GM12878 (cell line): ENCODE measurements around the gene CFAP57. TPM values are rescaled to one million over a fixed set of nuclear protein-coding genes. Genes with fewer than 3 reads are reported as not detected.

ENCODE experiments used
- ATAC-seq: fragments of 200-7000 bp; cut with Tn5 transposase; 3 replicates; pipeline ENCODE4 v1.9.1; 2020; ENCODE audit warnings: mild to moderate bottlenecking, moderate library complexity
- BruUV-seq: library from RNA; stranded (reverse); fragments of 400-500 nt; replicated peaks from 2 replicates; lab custom pipeline; 2021; lab: Mats Ljungman, UMichigan
- CTCF ChIA-PET: fragments of 300-600 bp; sonication (Branson Sonifier 250); formaldehyde crosslinking; extraction: SDS; loops from one replicate; lab custom pipeline; 2021; ENCODE audit warnings: inconsistent platforms; lab: Yijun Ruan, JAX
- POLR2A ChIA-PET: fragments of 350-600 bp; formaldehyde crosslinking; extraction: SDS; loops from one replicate; lab custom pipeline; 2021; ENCODE audit warnings: inconsistent platforms; lab: Charles Lee
- RAD21 ChIA-PET: fragments of 300-600 bp; sonication (Branson Sonifier 250); formaldehyde crosslinking; loops from one replicate; lab custom pipeline; 2023; ENCODE audit warnings: antibody characterized with exemption; ENCODE audit not compliant: unreplicated experiment; lab: Charles Lee
- SMC1A ChIA-PET: fragments of 300-600 bp; sonication (Branson Sonifier 250); formaldehyde crosslinking; loops from one replicate; lab custom pipeline; 2023; ENCODE audit not compliant: unreplicated experiment, uncharacterized antibody; lab: Charles Lee
- DNase-seq: peaks from one replicate; pipeline ENCODE4 v3.0.0-alpha.2; 2011; ENCODE audit warnings: low read depth, low spot score
- FAIRE-seq: peaks from 3 replicates; lab custom pipeline; 2011; peaks lifted over from hg19 to GRCh38; lab: Jason Lieb, UNC
- H2AFZ ChIP-seq: 2 replicates; pipeline ENCODE4 v1.6.0; 2011; ENCODE audit warnings: low read depth, low read length, control low read depth; ENCODE audit not compliant: control insufficient read depth
- H3K27ac ChIP-seq: 2 replicates; pipeline ENCODE4 v1.5.1; 2011; ENCODE audit warnings: control low read depth; ENCODE audit not compliant: control insufficient read depth, insufficient read depth
- H3K27me3 ChIP-seq, 2 experiments: replicated peaks in 1 of 2; 2 replicates each; pipeline versions ENCODE4 v1.6.0 to v1.6.1; 2011; ENCODE audit warnings: low read length in 1 of 2; ENCODE audit not compliant: control insufficient read depth in 2 of 2, insufficient read depth in 2 of 2
- H3K36me3 ChIP-seq, 2 experiments: 2 replicates each; pipeline ENCODE4 v1.5.1; 2011; ENCODE audit warnings: low read length in 1 of 2; ENCODE audit not compliant: control insufficient read depth in 2 of 2, insufficient read depth in 2 of 2
- H3K4me1 ChIP-seq: 2 replicates; pipeline ENCODE4 v1.6.1; 2011; ENCODE audit warnings: mild to moderate bottlenecking, low read length, moderate library complexity, mixed read lengths; ENCODE audit not compliant: control insufficient read depth, insufficient read depth
- H3K4me2 ChIP-seq: 2 replicates; pipeline ENCODE4 v1.6.0; 2011; ENCODE audit warnings: control low read depth; ENCODE audit not compliant: control insufficient read depth, insufficient read depth
- H3K4me3 ChIP-seq: fragments of 200-600 bp; sonication (generic); 2 replicates; pipeline ENCODE4 v1.5.1; 2016
- H3K79me2 ChIP-seq: 2 replicates; pipeline ENCODE4 v1.6.0; 2011; ENCODE audit warnings: low read length; ENCODE audit not compliant: control insufficient read depth, insufficient read depth
- H3K9ac ChIP-seq: 2 replicates; pipeline ENCODE4 v1.8.0; 2011; ENCODE audit warnings: low read length, control low read depth, mixed read lengths; ENCODE audit not compliant: control insufficient read depth, insufficient read depth
- H3K9me3 ChIP-seq: replicated peaks from 3 replicates; pipeline ENCODE4 v1.5.1; 2011; ENCODE audit warnings: mild to moderate bottlenecking, low read length; ENCODE audit not compliant: control insufficient read depth, insufficient read depth
- H4K20me1 ChIP-seq: 2 replicates; pipeline ENCODE4 v1.6.0; 2011; ENCODE audit not compliant: control insufficient read depth, insufficient read depth
- BMI1 ChIP-seq: fragments of 450-650 bp; IDR thresholded peaks from 2 replicates; pipeline ENCODE4 v1.6.1; 2016; ENCODE audit warnings: mild to moderate bottlenecking, moderate library complexity, borderline replicate concordance
- E2F4 ChIP-seq: IDR thresholded peaks from 2 replicates; pipeline ENCODE4 v1.6.1; 2012; ENCODE audit warnings: low read depth, low read length, improper control_type of control experiment
- KLF5 ChIP-seq: fragments of 450-650 bp; IDR thresholded peaks from 2 replicates; pipeline ENCODE4 v1.6.1; 2014; ENCODE audit warnings: mild to moderate bottlenecking; ENCODE audit not compliant: partially characterized antibody
- SMAD1 ChIP-seq: fragments of 450-650 bp; IDR thresholded peaks from 2 replicates; pipeline ENCODE4 v1.6.1; 2018; ENCODE audit warnings: mild to moderate bottlenecking, low read depth; ENCODE audit not compliant: partially characterized antibody
- WGBS: methylation state at CpG from one replicate; pipeline ENCODE4 v1.1.6; 2016; ENCODE audit warnings: low lambda C conversion rate; ENCODE audit not compliant: insufficient replicate concordance, insufficient coverage; ENCODE audit errors: missing lambda C conversion rate; 5-methylcytosine and 5-hydroxymethylcytosine counted together
- in situ Hi-C: fragments of 300-500 bp; cut with MboI; formaldehyde crosslinking; loops from 9 replicates; pipeline ENCODE4 v1.14.3; 2018; ENCODE audit warnings: mixed read lengths
- intact Hi-C: fragments of 100-400 bp; cut with micrococcal nuclease; formaldehyde crosslinking; loops from one replicate; pipeline ENCODE4 v1.14.2; 2022; ENCODE audit not compliant: unreplicated experiment
- polyA plus RNA-seq, 11 experiments: library from polyadenylated mRNA; depleted of rRNA in 4 of 11; unstranded in 6 of 11; stranded (reverse) in 5 of 11; fragments of >200 nt; fragmentation: Nextera tagmentation in 4 of 11; fragmentation: Illumina TruSeq in 1 of 11; extraction: Ambion mirVana in 4 of 11; extraction: Trizol in 1 of 11; gene quantifications; 1 replicate in 1 of 11; 2 replicates in 10 of 11; pipeline versions ENCODE4 v1.2.1 to v1.2.3, GENCODE V29; 2011 to 2016; ENCODE audit warnings: inconsistent platforms in 2 of 11, missing spikeins in 2 of 11, low read depth in 1 of 11
- total RNA-seq, 4 experiments: library from RNA; depleted of rRNA in 3 of 4; stranded (reverse); fragments of >200 nt in 3 of 4; fragmentation: Illumina TruSeq in 1 of 4; extraction: Trizol in 1 of 4; gene quantifications; 2 replicates each; pipeline versions ENCODE4 v1.2.1 to v1.2.3, GENCODE V29; 2013 to 2021
- TF ChIP-seq, protein P1 (sequence below): fragments of 150-350 bp; IDR thresholded peaks from 2 replicates; pipeline ENCODE4 v1.6.1; 2016; ENCODE audit warnings: low read depth, low read length
- TF ChIP-seq, protein P2 (sequence below): IDR thresholded peaks from 2 replicates; pipeline ENCODE4 v1.6.1; 2012; ENCODE audit warnings: improper control_type of control experiment, low read depth, low read length; ENCODE audit not compliant: insufficient replicate concordance

CFAP57 gene
- total and polyA plus RNA-seq, 10 of the 15 experiments (the other 5 are each of a cell fraction or from before 2014, with no cell fraction given), result 0.45 to 4.8 (median 1.3) TPM

DNA sequence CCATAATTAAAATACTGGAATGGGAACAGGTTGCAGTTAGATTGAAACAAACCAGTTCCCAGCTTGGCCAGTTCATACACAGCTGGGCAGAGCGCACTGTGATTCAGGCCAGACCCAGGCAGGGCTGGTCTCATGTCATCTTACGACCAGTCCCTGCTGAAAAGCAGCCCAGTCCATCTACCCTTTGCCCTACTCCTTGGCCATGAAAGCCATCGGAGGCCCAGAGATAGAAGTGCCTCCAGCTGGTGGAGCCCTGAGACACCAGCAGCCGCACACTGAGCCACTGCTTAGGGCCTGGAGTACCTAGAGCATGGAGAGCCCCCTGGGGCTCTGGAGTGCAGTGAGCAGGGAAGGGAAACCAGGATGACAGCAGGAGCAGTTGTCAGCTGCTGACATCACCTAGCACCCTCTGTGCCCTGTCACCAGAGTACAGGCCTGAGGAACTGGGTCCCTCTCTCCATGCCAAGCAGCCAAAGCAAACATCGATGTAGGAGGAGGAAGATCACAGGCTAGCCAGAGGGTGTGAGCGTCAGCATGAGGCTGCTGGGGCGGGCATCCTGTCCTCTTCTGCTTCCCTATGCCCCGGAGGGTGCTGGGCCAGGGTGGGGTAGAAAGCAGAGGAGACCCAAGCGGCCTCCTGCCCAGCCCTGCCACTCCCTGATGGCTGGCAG, 63.5 kb downstream of the CFAP57 start:
- TF ChIP-seq SMAD1, result no peak
- no peak for TF ChIP-seq E2F4
- TF ChIP-seq, protein P1, sequence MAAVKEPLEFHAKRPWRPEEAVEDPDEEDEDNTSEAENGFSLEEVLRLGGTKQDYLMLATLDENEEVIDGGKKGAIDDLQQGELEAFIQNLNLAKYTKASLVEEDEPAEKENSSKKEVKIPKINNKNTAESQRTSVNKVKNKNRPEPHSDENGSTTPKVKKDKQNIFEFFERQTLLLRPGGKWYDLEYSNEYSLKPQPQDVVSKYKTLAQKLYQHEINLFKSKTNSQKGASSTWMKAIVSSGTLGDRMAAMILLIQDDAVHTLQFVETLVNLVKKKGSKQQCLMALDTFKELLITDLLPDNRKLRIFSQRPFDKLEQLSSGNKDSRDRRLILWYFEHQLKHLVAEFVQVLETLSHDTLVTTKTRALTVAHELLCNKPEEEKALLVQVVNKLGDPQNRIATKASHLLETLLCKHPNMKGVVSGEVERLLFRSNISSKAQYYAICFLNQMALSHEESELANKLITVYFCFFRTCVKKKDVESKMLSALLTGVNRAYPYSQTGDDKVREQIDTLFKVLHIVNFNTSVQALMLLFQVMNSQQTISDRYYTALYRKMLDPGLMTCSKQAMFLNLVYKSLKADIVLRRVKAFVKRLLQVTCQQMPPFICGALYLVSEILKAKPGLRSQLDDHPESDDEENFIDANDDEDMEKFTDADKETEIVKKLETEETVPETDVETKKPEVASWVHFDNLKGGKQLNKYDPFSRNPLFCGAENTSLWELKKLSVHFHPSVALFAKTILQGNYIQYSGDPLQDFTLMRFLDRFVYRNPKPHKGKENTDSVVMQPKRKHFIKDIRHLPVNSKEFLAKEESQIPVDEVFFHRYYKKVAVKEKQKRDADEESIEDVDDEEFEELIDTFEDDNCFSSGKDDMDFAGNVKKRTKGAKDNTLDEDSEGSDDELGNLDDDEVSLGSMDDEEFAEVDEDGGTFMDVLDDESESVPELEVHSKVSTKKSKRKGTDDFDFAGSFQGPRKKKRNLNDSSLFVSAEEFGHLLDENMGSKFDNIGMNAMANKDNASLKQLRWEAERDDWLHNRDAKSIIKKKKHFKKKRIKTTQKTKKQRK, result no peak
- TF ChIP-seq KLF5, result no peak
- TF ChIP-seq, protein P2, sequence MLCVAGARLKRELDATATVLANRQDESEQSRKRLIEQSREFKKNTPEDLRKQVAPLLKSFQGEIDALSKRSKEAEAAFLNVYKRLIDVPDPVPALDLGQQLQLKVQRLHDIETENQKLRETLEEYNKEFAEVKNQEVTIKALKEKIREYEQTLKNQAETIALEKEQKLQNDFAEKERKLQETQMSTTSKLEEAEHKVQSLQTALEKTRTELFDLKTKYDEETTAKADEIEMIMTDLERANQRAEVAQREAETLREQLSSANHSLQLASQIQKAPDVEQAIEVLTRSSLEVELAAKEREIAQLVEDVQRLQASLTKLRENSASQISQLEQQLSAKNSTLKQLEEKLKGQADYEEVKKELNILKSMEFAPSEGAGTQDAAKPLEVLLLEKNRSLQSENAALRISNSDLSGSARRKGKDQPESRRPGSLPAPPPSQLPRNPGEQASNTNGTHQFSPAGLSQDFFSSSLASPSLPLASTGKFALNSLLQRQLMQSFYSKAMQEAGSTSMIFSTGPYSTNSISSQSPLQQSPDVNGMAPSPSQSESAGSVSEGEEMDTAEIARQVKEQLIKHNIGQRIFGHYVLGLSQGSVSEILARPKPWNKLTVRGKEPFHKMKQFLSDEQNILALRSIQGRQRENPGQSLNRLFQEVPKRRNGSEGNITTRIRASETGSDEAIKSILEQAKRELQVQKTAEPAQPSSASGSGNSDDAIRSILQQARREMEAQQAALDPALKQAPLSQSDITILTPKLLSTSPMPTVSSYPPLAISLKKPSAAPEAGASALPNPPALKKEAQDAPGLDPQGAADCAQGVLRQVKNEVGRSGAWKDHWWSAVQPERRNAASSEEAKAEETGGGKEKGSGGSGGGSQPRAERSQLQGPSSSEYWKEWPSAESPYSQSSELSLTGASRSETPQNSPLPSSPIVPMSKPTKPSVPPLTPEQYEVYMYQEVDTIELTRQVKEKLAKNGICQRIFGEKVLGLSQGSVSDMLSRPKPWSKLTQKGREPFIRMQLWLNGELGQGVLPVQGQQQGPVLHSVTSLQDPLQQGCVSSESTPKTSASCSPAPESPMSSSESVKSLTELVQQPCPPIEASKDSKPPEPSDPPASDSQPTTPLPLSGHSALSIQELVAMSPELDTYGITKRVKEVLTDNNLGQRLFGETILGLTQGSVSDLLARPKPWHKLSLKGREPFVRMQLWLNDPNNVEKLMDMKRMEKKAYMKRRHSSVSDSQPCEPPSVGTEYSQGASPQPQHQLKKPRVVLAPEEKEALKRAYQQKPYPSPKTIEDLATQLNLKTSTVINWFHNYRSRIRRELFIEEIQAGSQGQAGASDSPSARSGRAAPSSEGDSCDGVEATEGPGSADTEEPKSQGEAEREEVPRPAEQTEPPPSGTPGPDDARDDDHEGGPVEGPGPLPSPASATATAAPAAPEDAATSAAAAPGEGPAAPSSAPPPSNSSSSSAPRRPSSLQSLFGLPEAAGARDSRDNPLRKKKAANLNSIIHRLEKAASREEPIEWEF, result no peak
- no peak for TF ChIP-seq BMI1
- TF ChIP-seq, all 136 proteins: peak for 0
- ChIA-PET POLR2A (interaction anchor here (0.5 to 0.7 kb wide), 2 partner anchors 132 to 873 kb away, joined by 5 to 7 read pairs; partner anchors contain the start of gene ELOVL1), SMC1A (interaction anchor here (1.0 kb wide), 1 partner anchor 528 kb away, joined by 3 read pairs; no protein-coding TSS in a partner anchor), CTCF (interaction anchor here (0.7 kb wide), 1 partner anchor 17 kb away, joined by 3 read pairs; no protein-coding TSS in a partner anchor), RAD21 (interaction anchor here (0.8 to 2.1 kb wide), 2 partner anchors 8 to 123 kb away, joined by 3 to 6 read pairs; no protein-coding TSS in a partner anchor)
- H3K9ac ChIP-seq, result no peak overlapping the region
- in situ Hi-C loops, result no loop called here
- H2AFZ ChIP-seq, result no peak overlapping the region
- no peak overlapping the region for H3K4me3 ChIP-seq
- BruUV-seq, result no TSS peak
- H3K4me1 ChIP-seq, result peaks cover 19% of the 10 kb centered on the region
- DNase-seq (no peak), ATAC-seq (no peak), FAIRE-seq (no peak)
- no peaks in the 10 kb centered on the region for H3K79me2 ChIP-seq
- peaks cover 2 to 3% of the 10 kb centered on the region in 2 experiments; a peak in 2 of 4 replicates for H3K36me3 ChIP-seq
- WGBS, result 76% methylated on average over 9 of the region's 9 CpGs
- no peaks in the 10 kb centered on the region for H3K9me3 ChIP-seq
- H3K4me2 ChIP-seq, result no peak overlapping the region
- no peaks in the 10 kb centered on the region for H4K20me1 ChIP-seq
- no peak overlapping the region for H3K27ac ChIP-seq
- H3K27me3 ChIP-seq, result no peaks in the 10 kb centered on the region
- intact Hi-C loops, result loop anchor here (5.0 kb wide), 1 partner anchor 527 kb away; no protein-coding TSS in a partner anchor
